ENCODE results near the gene ZEB1. TPM values are rescaled to one million over a fixed set of nuclear protein-coding genes. Genes with fewer than 3 reads are reported as not detected.

Gene ZEB1
- total RNA-seq, 1 donor from 2014 or later, result 46.4 TPM

GRCh38 chr10:31322647-31323046 lies 3.6 kb downstream of the ZEB1 start:
- Histone ChIP-seq H3K4me1 (peaks cover 16% of the 10 kb centered on the region), H3K36me3 (no peaks in the 10 kb centered on the region), H3K9me3 (no peaks in the 10 kb centered on the region), H3K27me3 (ENCODE audit: low read depth) (peaks cover 4% of the 10 kb centered on the region), H3K4me3 (no peak overlapping the region), H3K27ac (no peak overlapping the region)
- intact Hi-C loops (cut with DNase I), result no loop called here
- TF ChIP-seq CTCF (IDR thresholded peaks at IDR 0.05), result peak; percentile 27
- DNase-seq, result no peak
- no peak for ATAC-seq

GRCh38 chr10:31340343-31340742 lies 21.3 kb downstream of the ZEB1 start:
- no peak for ATAC-seq
- Histone ChIP-seq H3K27me3 (ENCODE audit: low read depth) (no peaks in the 10 kb centered on the region), H3K36me3 (no peaks in the 10 kb centered on the region), H3K4me1 (no peaks in the 10 kb centered on the region), H3K27ac (no peak overlapping the region), H3K9me3 (no peaks in the 10 kb centered on the region), H3K4me3 (no peak overlapping the region)
- no peak for TF ChIP-seq CTCF (IDR thresholded peaks at IDR 0.05)
- no peak for DNase-seq
- intact Hi-C loops (cut with DNase I), result no loop called here

- no peak for TF ChIP-seq CTCF (IDR thresholded peaks at IDR 0.05)
- intact Hi-C loops (cut with DNase I), result no loop called here
- Histone ChIP-seq H3K4me1 (peaks cover 7% of the 10 kb centered on the region), H3K27ac (no peak overlapping the region), H3K4me3 (no peak overlapping the region), H3K9me3 (no peaks in the 10 kb centered on the region), H3K36me3 (no peaks in the 10 kb centered on the region), H3K27me3 (ENCODE audit: low read depth) (no peaks in the 10 kb centered on the region)
- DNase-seq (no peak), ATAC-seq (no peak)
These were observed 22.5 kb downstream of the ZEB1 start for GRCh38 chr10:31341552-31341951.

GRCh38 chr10:31343009-31343408 lies 24.0 kb downstream of the ZEB1 start:
- H3K4me1 ChIP-seq, result peaks cover 13% of the 10 kb centered on the region
- ATAC-seq (no peak), DNase-seq (no peak)
- H3K36me3 ChIP-seq, result no peaks in the 10 kb centered on the region
- TF ChIP-seq CTCF (IDR thresholded peaks at IDR 0.05), result no peak
- H3K9me3 ChIP-seq, result no peaks in the 10 kb centered on the region
- no peaks in the 10 kb centered on the region for H3K27me3 ChIP-seq (ENCODE audit: low read depth)
- no peak overlapping the region for H3K27ac ChIP-seq
- intact Hi-C loops (cut with DNase I), result no loop called here
- no peak overlapping the region for H3K4me3 ChIP-seq

- H3K36me3 ChIP-seq, result no peaks in the 10 kb centered on the region
- H3K9me3 ChIP-seq, result no peaks in the 10 kb centered on the region
- H3K4me3 ChIP-seq, result no peak overlapping the region
- intact Hi-C loops (cut with DNase I), result no loop called here
- H3K4me1 ChIP-seq, result peaks cover 13% of the 10 kb centered on the region
- no peaks in the 10 kb centered on the region for H3K27me3 ChIP-seq (ENCODE audit: low read depth)
- no peak for DNase-seq
- TF ChIP-seq CTCF (IDR thresholded peaks at IDR 0.05), result no peak
- no peak overlapping the region for H3K27ac ChIP-seq
- no peak for ATAC-seq
These were observed 24.5 kb downstream of the ZEB1 start for GRCh38 chr10:31343551-31343950.

GRCh38 chr10:31345886-31346285 lies 26.9 kb downstream of the ZEB1 start:
- Histone ChIP-seq H3K4me3 (no peak overlapping the region), H3K27ac (no peak overlapping the region), H3K27me3 (ENCODE audit: low read depth) (no peaks in the 10 kb centered on the region), H3K9me3 (no peaks in the 10 kb centered on the region), H3K4me1 (peaks cover 13% of the 10 kb centered on the region), H3K36me3 (no peaks in the 10 kb centered on the region)
- TF ChIP-seq CTCF (IDR thresholded peaks at IDR 0.05), result no peak
- intact Hi-C loops (cut with DNase I), result no loop called here
- ATAC-seq, result no peak
- DNase-seq, result no peak

Data from lower lobe of right lung (tissue), 2 donors.